ENCODE results near the gene FOXS1. TPM values are rescaled to one million over a fixed set of nuclear protein-coding genes. Genes with fewer than 3 reads are reported as not detected.
"Not testable (repeated sequence)": the region's sequence is repeated elsewhere in the genome, so short reads cannot be mapped to it uniquely, and the experiment has no call there.

The FOXS1 gene
- total and polyA plus RNA-seq, 10 of the 15 experiments (the other 5 are each of a cell fraction or from before 2014, with no cell fraction given): not detected

- Histone ChIP-seq H3K4me3 (no peak overlapping the region), H3K4me2 (ENCODE audit: control insufficient read depth, insufficient read depth) (no peak overlapping the region), H3K27ac (ENCODE audit: control insufficient read depth, insufficient read depth) (no peak overlapping the region), H3K9ac (ENCODE audit: control insufficient read depth, insufficient read depth, low read length) (no peak overlapping the region), H3K4me1 (ENCODE audit: control insufficient read depth, insufficient read depth, low read length) (no peaks in the 10 kb centered on the region), H3K36me3 (ENCODE audit: control insufficient read depth in 2 of 2, insufficient read depth in 2 of 2, low read length in 1 of 2) (no peaks in the 10 kb centered on the region; a peak in 1 of 4 replicates), H4K20me1 (ENCODE audit: control insufficient read depth, insufficient read depth) (no peaks in the 10 kb centered on the region), H3K27me3 (replicated peaks in 1 of 2; ENCODE audit: control insufficient read depth in 2 of 2, insufficient read depth in 2 of 2, low read length in 1 of 2) (no peaks in the 10 kb centered on the region), H3K9me3 (replicated peaks; ENCODE audit: control insufficient read depth, insufficient read depth, low read length) (no peaks in the 10 kb centered on the region), H2AFZ (ENCODE audit: control insufficient read depth, low read depth, low read length) (no peak overlapping the region), H3K79me2 (ENCODE audit: control insufficient read depth, insufficient read depth, low read length) (no peaks in the 10 kb centered on the region)
- no peak for ATAC-seq
- BruUV-seq (replicated peaks): no TSS peak
- POLR2A ChIA-PET: no interaction called here
- CTCF ChIA-PET: interaction anchor here (1.1 to 1.7 kb wide), 6 partner anchors 8 to 201 kb away, joined by 3 to 10 read pairs (median 5); no protein-coding TSS in a partner anchor
- SMC1A ChIA-PET (ENCODE audit: uncharacterized antibody, unreplicated experiment): interaction anchor here (1.0 kb wide), 1 partner anchor 13 kb away, joined by 3 read pairs; no protein-coding TSS in a partner anchor
- no peak for FAIRE-seq
- WGBS (ENCODE audit: insufficient coverage, insufficient replicate concordance, low lambda C conversion rate, missing lambda C conversion rate): 59% methylated on average over 8 of the region's 8 CpGs
- intact Hi-C loops (cut with micrococcal nuclease; ENCODE audit: unreplicated experiment): no loop called here
- in situ Hi-C loops (cut with MboI): no loop called here
- no peak for TF ChIP-seq NFYA (IDR thresholded peaks at IDR 0.05; ENCODE audit: borderline replicate concordance, low read depth, low read length)
- TF ChIP-seq NR2C2 (IDR thresholded peaks at IDR 0.05; ENCODE audit: borderline replicate concordance, control insufficient read depth, insufficient read length, low read depth): no peak
- RAD21 ChIA-PET (ENCODE audit: unreplicated experiment): interaction anchor here (0.7 to 1.0 kb wide), 2 partner anchors 21 to 136 kb away, joined by 3 read pairs; no protein-coding TSS in a partner anchor
- no peak for DNase-seq (ENCODE audit: low read depth, low spot score)
Observed at GRCh38 chr20:31830406-31830981, 14.9 kb downstream of the FOXS1 start.

GRCh38 chr20:31829731-31830130, 15.7 kb downstream of the FOXS1 start:
- in situ Hi-C loops (cut with MboI): loop anchor here (10.0 kb wide), 1 partner anchor 825 kb away; no protein-coding TSS in a partner anchor

GRCh38 chr20:31828016-31828415, 17.4 kb downstream of the FOXS1 start:
- H3K79me2 ChIP-seq (ENCODE audit: control insufficient read depth, insufficient read depth, low read length); H3K36me3 ChIP-seq (ENCODE audit: control insufficient read depth in 2 of 2, insufficient read depth in 2 of 2, low read length in 1 of 2); FAIRE-seq; BruUV-seq (replicated peaks); ATAC-seq; H3K27ac ChIP-seq (ENCODE audit: control insufficient read depth, insufficient read depth); H2AFZ ChIP-seq (ENCODE audit: control insufficient read depth, low read depth, low read length); H3K4me2 ChIP-seq (ENCODE audit: control insufficient read depth, insufficient read depth); H4K20me1 ChIP-seq (ENCODE audit: control insufficient read depth, insufficient read depth); H3K4me3 ChIP-seq; intact Hi-C loops (cut with micrococcal nuclease; ENCODE audit: unreplicated experiment); H3K9me3 ChIP-seq (replicated peaks; ENCODE audit: control insufficient read depth, insufficient read depth, low read length); H3K9ac ChIP-seq (ENCODE audit: control insufficient read depth, insufficient read depth, low read length); SMC1A ChIA-PET (ENCODE audit: uncharacterized antibody, unreplicated experiment); H3K27me3 ChIP-seq (replicated peaks in 1 of 2; ENCODE audit: control insufficient read depth in 2 of 2, insufficient read depth in 2 of 2, low read length in 1 of 2); RAD21 ChIA-PET (ENCODE audit: unreplicated experiment); H3K4me1 ChIP-seq (ENCODE audit: control insufficient read depth, insufficient read depth, low read length); DNase-seq (ENCODE audit: low read depth, low spot score): not testable (repeated sequence)
- ChIA-PET CTCF (interaction anchor here (1.3 kb wide), 1 partner anchor 124 kb away, joined by 4 read pairs; the partner anchor contains the start of gene PDRG1), POLR2A (interaction anchor here (0.7 kb wide), 1 partner anchor 51 kb away, joined by 8 read pairs; no protein-coding TSS in a partner anchor)
- in situ Hi-C loops (cut with MboI): loop anchor here (10.0 kb wide), 1 partner anchor 827 kb away; no protein-coding TSS in a partner anchor
- WGBS (ENCODE audit: insufficient coverage, insufficient replicate concordance, low lambda C conversion rate, missing lambda C conversion rate): 89% methylated on average over 11 of the region's 11 CpGs

More at GRCh38 chr20:31829731-31830130, 15.7 kb downstream of the FOXS1 start:
- Histone ChIP-seq H3K79me2 (ENCODE audit: control insufficient read depth, insufficient read depth, low read length) (no peaks in the 10 kb centered on the region), H3K9me3 (replicated peaks; ENCODE audit: control insufficient read depth, insufficient read depth, low read length) (no peaks in the 10 kb centered on the region), H3K27me3 (replicated peaks in 1 of 2; ENCODE audit: control insufficient read depth in 2 of 2, insufficient read depth in 2 of 2, low read length in 1 of 2) (no peaks in the 10 kb centered on the region), H3K4me2 (ENCODE audit: control insufficient read depth, insufficient read depth) (no peak overlapping the region), H2AFZ (ENCODE audit: control insufficient read depth, low read depth, low read length) (no peak overlapping the region), H3K27ac (ENCODE audit: control insufficient read depth, insufficient read depth) (no peak overlapping the region), H3K4me1 (ENCODE audit: control insufficient read depth, insufficient read depth, low read length) (no peaks in the 10 kb centered on the region), H3K36me3 (ENCODE audit: control insufficient read depth in 2 of 2, insufficient read depth in 2 of 2, low read length in 1 of 2) (no peaks in the 10 kb centered on the region; a peak in 1 of 4 replicates), H4K20me1 (ENCODE audit: control insufficient read depth, insufficient read depth) (no peaks in the 10 kb centered on the region), H3K9ac (ENCODE audit: control insufficient read depth, insufficient read depth, low read length) (no peak overlapping the region), H3K4me3 (no peak overlapping the region)
- FAIRE-seq: no peak
- DNase-seq (ENCODE audit: low read depth, low spot score): no peak
- ChIA-PET POLR2A (no interaction called here), SMC1A (ENCODE audit: uncharacterized antibody, unreplicated experiment) (no interaction called here), CTCF (interaction anchor here (1.1 to 1.7 kb wide), 5 partner anchors 12 to 202 kb away, joined by 3 to 10 read pairs (median 5); no protein-coding TSS in a partner anchor), RAD21 (ENCODE audit: unreplicated experiment) (interaction anchor here (0.7 kb wide), 1 partner anchor 137 kb away, joined by 3 read pairs; no protein-coding TSS in a partner anchor)
- BruUV-seq (replicated peaks): no TSS peak
- TF ChIP-seq NR2C1 (IDR thresholded peaks at IDR 0.05): no peak
- no peak for TF ChIP-seq ZNF384 (IDR thresholded peaks at IDR 0.05; ENCODE audit: borderline replicate concordance, low read depth, low read length)
- no peak for TF ChIP-seq KDM1A (IDR thresholded peaks at IDR 0.05; ENCODE audit: borderline replicate concordance)
- no peak for TF ChIP-seq JUND (IDR thresholded peaks at IDR 0.05; ENCODE audit: low read depth, low read length)
- WGBS (ENCODE audit: insufficient coverage, insufficient replicate concordance, low lambda C conversion rate, missing lambda C conversion rate): 22% methylated on average over 6 of the region's 6 CpGs
- intact Hi-C loops (cut with micrococcal nuclease; ENCODE audit: unreplicated experiment): no loop called here
- no peak for ATAC-seq

Data from GM12878 (cell line).